Lung (tissue), 12 donors: Measurements from ENCODE around the gene LGR5. TPM values are rescaled to one million over a fixed set of nuclear protein-coding genes. Genes with fewer than 3 reads are reported as not detected.

ENCODE experiments used
- ATAC-seq: fragments of 200-7000 bp; cut with Tn5 transposase; one replicate; pipeline ENCODE4 v1.9.1; 2020; ENCODE audit warnings: moderate number of reproducible peaks; ENCODE audit not compliant: insufficient read depth, low FRiP score
- DNase-seq, 3 donors: peaks; one replicate each; pipeline ENCODE4 v3.0.0-alpha.2; 2013 to 2017
- H3K27ac ChIP-seq, 2 donors: one replicate each; pipeline ENCODE4 v1.5.1; 2013; ENCODE audit warnings: mild to moderate bottlenecking in 2 of 2, moderate library complexity in 2 of 2, control low read depth in 1 of 2, inconsistent platforms in 1 of 2, low read depth in 1 of 2, low read length in 1 of 2
- H3K27me3 ChIP-seq, 3 donors: one replicate each; pipeline ENCODE4 v1.5.1; 2013; ENCODE audit warnings: low read length in 2 of 3; ENCODE audit not compliant: control insufficient read depth in 3 of 3, insufficient read depth in 3 of 3
- H3K36me3 ChIP-seq, 4 donors: one replicate each; pipeline ENCODE4 v1.5.1; 2013; ENCODE audit warnings: low read length in 4 of 4, mild to moderate bottlenecking in 1 of 4, moderate library complexity in 1 of 4; ENCODE audit not compliant: control insufficient read depth in 4 of 4, insufficient read depth in 4 of 4
- H3K4me1 ChIP-seq, 5 donors: one replicate each; pipeline ENCODE4 v1.5.1; 2013; ENCODE audit warnings: low read length in 5 of 5, mild to moderate bottlenecking in 2 of 5, moderate library complexity in 1 of 5; ENCODE audit not compliant: control insufficient read depth in 5 of 5, insufficient read depth in 5 of 5
- H3K4me3 ChIP-seq: one replicate; pipeline ENCODE4 v1.5.1; 2013; ENCODE audit warnings: mild to moderate bottlenecking, control low read depth, moderate library complexity
- H3K9ac ChIP-seq, 2 donors: one replicate each; pipeline ENCODE4 v1.5.1; 2013; ENCODE audit warnings: low read length in 2 of 2, control low read depth in 1 of 2; ENCODE audit not compliant: insufficient read depth in 1 of 2
- H3K9me3 ChIP-seq, 4 donors: one replicate each; pipeline ENCODE4 v1.5.1; 2013; ENCODE audit warnings: low read length in 3 of 4, mild to moderate bottlenecking in 1 of 4, moderate library complexity in 1 of 4; ENCODE audit not compliant: control insufficient read depth in 4 of 4, insufficient read depth in 3 of 4
- WGBS, 2 donors: extraction: QIAGEN DNeasy Blood & Tissue Kit; methylation state at CpG; one replicate each; pipeline ENCODE4 v1.1.7; 2013; 5-methylcytosine and 5-hydroxymethylcytosine counted together
- polyA plus RNA-seq, 2 donors: library from polyadenylated mRNA; stranded (reverse); fragments of 200-250 nt; gene quantifications; one replicate each; pipeline ENCODE4 v1.2.1, GENCODE V29; 2013
- total RNA-seq, 2 donors: library from RNA; depleted of rRNA in 1 of 2; stranded (reverse); fragments of >200 nt in 1 of 2; gene quantifications; one replicate each; pipeline ENCODE4 v1.2.1, GENCODE V29; 2014 to 2021
- TF ChIP-seq, protein P1 (sequence below): IDR thresholded peaks from 2 replicates; pipeline ENCODE4 v1.5.1; 2012; ENCODE audit warnings: mild to moderate bottlenecking; ENCODE audit errors: control extremely low read depth, extremely low read depth
- donor health status: control.
- donor health status: control.
- donor health status: Bipolar disorder and iron deficiency.
- donor health status: healthy.
- donor health status: DM: yes; HTN: yes; CAD: no.

Gene LGR5
- total and polyA plus RNA-seq, 4 donors: 0.06 to 1.4 (median 0.21) TPM

- ATAC-seq (no peak), DNase-seq (no peak)
- H3K27me3 ChIP-seq: no peaks in the 10 kb centered on the region
- H3K27ac ChIP-seq: no peak overlapping the region
- no peaks in the 10 kb centered on the region for H3K9me3 ChIP-seq
- TF ChIP-seq, protein P1, sequence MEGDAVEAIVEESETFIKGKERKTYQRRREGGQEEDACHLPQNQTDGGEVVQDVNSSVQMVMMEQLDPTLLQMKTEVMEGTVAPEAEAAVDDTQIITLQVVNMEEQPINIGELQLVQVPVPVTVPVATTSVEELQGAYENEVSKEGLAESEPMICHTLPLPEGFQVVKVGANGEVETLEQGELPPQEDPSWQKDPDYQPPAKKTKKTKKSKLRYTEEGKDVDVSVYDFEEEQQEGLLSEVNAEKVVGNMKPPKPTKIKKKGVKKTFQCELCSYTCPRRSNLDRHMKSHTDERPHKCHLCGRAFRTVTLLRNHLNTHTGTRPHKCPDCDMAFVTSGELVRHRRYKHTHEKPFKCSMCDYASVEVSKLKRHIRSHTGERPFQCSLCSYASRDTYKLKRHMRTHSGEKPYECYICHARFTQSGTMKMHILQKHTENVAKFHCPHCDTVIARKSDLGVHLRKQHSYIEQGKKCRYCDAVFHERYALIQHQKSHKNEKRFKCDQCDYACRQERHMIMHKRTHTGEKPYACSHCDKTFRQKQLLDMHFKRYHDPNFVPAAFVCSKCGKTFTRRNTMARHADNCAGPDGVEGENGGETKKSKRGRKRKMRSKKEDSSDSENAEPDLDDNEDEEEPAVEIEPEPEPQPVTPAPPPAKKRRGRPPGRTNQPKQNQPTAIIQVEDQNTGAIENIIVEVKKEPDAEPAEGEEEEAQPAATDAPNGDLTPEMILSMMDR: no peak
- WGBS, 2 donors: 93 to 97% methylated on average over 1 of the region's 1 CpG
- peaks cover 15 to 51% (median 43%) of the 10 kb centered on the region in 4 donors for H3K36me3 ChIP-seq
- no peak overlapping the region for H3K4me3 ChIP-seq
- no peaks in the 10 kb centered on the region for H3K4me1 ChIP-seq
- no peak overlapping the region for H3K9ac ChIP-seq
These were observed 182.3 kb downstream of the LGR5 start for GRCh38 chr12:71621938-71622337.

GRCh38 chr12:71625476-71625875 is 185.9 kb downstream of the LGR5 start:
- peaks cover 17 to 53% (median 42%) of the 10 kb centered on the region in 4 donors for H3K36me3 ChIP-seq
- no peaks in the 10 kb centered on the region for H3K9me3 ChIP-seq
- ATAC-seq: no peak
- H3K27ac ChIP-seq: no peak overlapping the region
- 77 to 90% methylated on average over 2 of the region's 2 CpGs for WGBS, 2 donors
- no peak overlapping the region for H3K9ac ChIP-seq
- no peak overlapping the region for H3K4me3 ChIP-seq
- no peaks in the 10 kb centered on the region for H3K4me1 ChIP-seq
- no peaks in the 10 kb centered on the region for H3K27me3 ChIP-seq
- no peak for DNase-seq
- TF ChIP-seq, protein P1: no peak

DNA sequence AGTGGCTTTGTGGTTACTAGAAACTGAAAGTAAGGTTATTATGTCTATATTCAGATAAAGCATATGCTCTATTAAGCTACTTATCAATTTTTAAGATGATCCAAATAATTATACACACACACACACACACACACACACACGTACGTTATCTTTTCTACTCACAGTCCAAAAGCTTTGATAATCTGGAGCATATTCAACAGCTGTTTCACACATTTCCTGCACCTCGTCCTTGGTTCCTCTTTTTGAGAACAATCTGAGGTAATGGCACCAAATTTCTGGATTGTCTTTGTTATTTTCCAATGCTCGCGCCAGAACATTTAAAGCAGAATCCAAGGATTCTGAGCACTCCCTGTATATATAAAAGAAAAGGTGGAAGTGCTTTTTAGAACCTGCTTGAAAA is 186.5 kb downstream of the LGR5 start:
- no peak overlapping the region for H3K4me3 ChIP-seq
- 23 to 55% methylated on average over 5 of the region's 5 CpGs for WGBS, 2 donors
- DNase-seq (no peak), ATAC-seq (no peak)
- no peak overlapping the region for H3K27ac ChIP-seq
- peaks cover 17 to 52% (median 41%) of the 10 kb centered on the region in 4 donors for H3K36me3 ChIP-seq
- TF ChIP-seq, protein P1: no peak
- no peak overlapping the region for H3K9ac ChIP-seq
- no peaks in the 10 kb centered on the region for H3K27me3 ChIP-seq
- H3K9me3 ChIP-seq: no peaks in the 10 kb centered on the region
- H3K4me1 ChIP-seq: no peaks in the 10 kb centered on the region

- DNase-seq (no peak), ATAC-seq (no peak)
- Histone ChIP-seq H3K36me3 (peaks cover 13 to 48% (median 36%) of the 10 kb centered on the region in 4 donors), H3K9ac (no peak overlapping the region), H3K4me1 (no peaks in the 10 kb centered on the region), H3K4me3 (no peak overlapping the region), H3K9me3 (no peaks in the 10 kb centered on the region), H3K27me3 (no peaks in the 10 kb centered on the region), H3K27ac (no peak overlapping the region)
- TF ChIP-seq, protein P1: no peak
- WGBS, 2 donors: 73 to 83% methylated on average over 3 of the region's 3 CpGs
These were observed 187.2 kb downstream of the LGR5 start for GRCh38 chr12:71626768-71627167.
